SJCRH30 (cell line): ENCODE measurements around the gene PORCN. TPM values are rescaled to one million over a fixed set of nuclear protein-coding genes. Genes with fewer than 3 reads are reported as not detected.

Experiments
- DNase-seq, 2 experiments: peaks; one replicate each; pipeline ENCODE4 v3.0.0-alpha.2; 2015 to 2020
- H3K27ac ChIP-seq: fragments of 250-450 bp; sonication (Bioruptor Pico); 2 replicates; pipeline ENCODE4 v1.5.1; 2020; ENCODE audit warnings: mild to moderate bottlenecking, moderate library complexity
- H3K27me3 ChIP-seq: fragments of 250-450 bp; sonication (Bioruptor Pico); 2 replicates; pipeline ENCODE4 v1.5.1; 2020; ENCODE audit warnings: mild to moderate bottlenecking, moderate library complexity
- H3K36me3 ChIP-seq: fragments of 250-450 bp; sonication (Bioruptor Pico); 2 replicates; pipeline ENCODE4 v1.5.1; 2020; ENCODE audit warnings: mild to moderate bottlenecking, moderate library complexity
- H3K4me1 ChIP-seq: fragments of 250-450 bp; sonication (Bioruptor Pico); 2 replicates; pipeline ENCODE4 v1.5.1; 2020; ENCODE audit warnings: mild to moderate bottlenecking, moderate library complexity
- H3K4me3 ChIP-seq: fragments of 250-450 bp; sonication (Bioruptor Pico); 2 replicates; pipeline ENCODE4 v1.5.1; 2020; ENCODE audit warnings: mild to moderate bottlenecking, moderate library complexity
- H3K9me3 ChIP-seq: fragments of 250-450 bp; sonication (Bioruptor Pico); replicated peaks from 2 replicates; pipeline ENCODE4 v1.5.1; 2020; ENCODE audit warnings: mild to moderate bottlenecking, moderate library complexity
- total RNA-seq: library from RNA; depleted of rRNA; stranded (reverse); fragments of >200 nt; shearing (Covaris generic); gene quantifications from 2 replicates; pipeline ENCODE4 v1.2.3, GENCODE V29; 2014; rRNA removed

PORCN gene
- total RNA-seq, result 6.2 and 9.8 TPM in 2 replicates

DNA sequence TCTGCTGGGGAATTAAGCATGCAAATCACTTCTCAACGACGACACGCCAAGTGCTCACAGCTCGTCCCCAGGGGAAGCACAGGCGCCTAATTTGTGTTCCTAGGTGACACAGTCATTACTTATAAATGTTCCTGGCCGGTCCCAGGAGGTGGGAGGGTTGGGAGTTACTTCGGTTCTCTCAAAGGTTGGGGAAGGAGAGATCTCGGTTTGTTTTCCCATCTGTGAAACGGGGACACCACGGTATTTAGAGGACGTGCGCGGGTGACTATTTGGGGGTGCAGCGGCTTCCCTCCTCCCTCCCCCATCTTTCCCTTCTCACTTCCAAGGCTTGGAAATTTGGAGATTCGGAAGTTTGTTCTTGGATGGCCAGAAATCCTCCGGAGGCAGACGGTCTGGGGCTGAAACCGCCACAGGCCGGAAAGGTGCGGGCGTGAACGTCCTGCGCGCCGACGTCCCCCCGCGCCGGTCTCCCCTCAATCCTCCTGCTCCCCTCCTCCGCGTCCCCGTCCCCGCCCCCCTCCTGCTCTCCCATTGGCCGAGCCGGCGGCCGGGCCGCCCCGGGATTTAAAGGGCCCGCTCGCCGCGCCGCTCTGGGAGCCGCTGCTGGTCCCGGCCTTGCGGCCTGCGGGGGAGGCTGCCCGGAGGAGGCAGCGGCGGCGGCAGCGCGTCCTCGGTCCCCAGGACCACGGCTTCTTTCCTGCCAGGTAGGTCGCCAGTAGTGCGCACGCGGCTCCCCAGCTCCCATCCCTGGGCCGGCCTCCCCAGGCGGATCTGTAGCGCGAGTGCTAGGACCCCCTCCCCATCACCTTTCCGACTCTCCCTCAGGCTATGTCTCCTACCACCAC is at the start of gene PORCN:
Gene PORCN, plus strand, starts transcription at position 593 of the 845 bp plus-strand sequence. CDS start 829 bp downstream, outside the sequence.
- peak; percentile 75 to 81 for DNase-seq
- peak within 1 kb of the TSS; percentile 45; the same call in 1 of the 2 replicates for H3K27ac ChIP-seq
- H3K4me1 ChIP-seq, result no peaks in the 10 kb centered on the region
- H3K4me3 ChIP-seq, result peak within 1 kb of the TSS; percentile 74
- H3K9me3 ChIP-seq, result no peaks in the 10 kb centered on the region
- H3K36me3 ChIP-seq, result no peaks in the 10 kb centered on the region
- H3K27me3 ChIP-seq, result no peaks in the 10 kb centered on the region

- Histone ChIP-seq H3K27me3 (no peaks in the 10 kb centered on the region), H3K27ac (no peak overlapping the region), H3K4me1 (no peaks in the 10 kb centered on the region), H3K36me3 (no peaks in the 10 kb centered on the region), H3K4me3 (no peak overlapping the region), H3K9me3 (no peaks in the 10 kb centered on the region)
- no peak for DNase-seq
Observed at GRCh38 chrX:48459483-48459882, 49.3 kb upstream of the PORCN start.

GRCh38 chrX:48460031-48460430 is 48.8 kb upstream of the PORCN start:
- Histone ChIP-seq H3K27ac (no peak overlapping the region), H3K4me1 (no peaks in the 10 kb centered on the region), H3K36me3 (no peaks in the 10 kb centered on the region), H3K4me3 (no peak overlapping the region), H3K9me3 (no peaks in the 10 kb centered on the region), H3K27me3 (no peaks in the 10 kb centered on the region)
- DNase-seq, result no peak

- Histone ChIP-seq H3K9me3 (no peaks in the 10 kb centered on the region), H3K36me3 (no peaks in the 10 kb centered on the region), H3K27me3 (no peaks in the 10 kb centered on the region), H3K4me3 (no peak overlapping the region), H3K4me1 (no peaks in the 10 kb centered on the region), H3K27ac (no peak overlapping the region)
- DNase-seq, result no peak
Observed at GRCh38 chrX:48460606-48461005, 48.2 kb upstream of the PORCN start.

DNA sequence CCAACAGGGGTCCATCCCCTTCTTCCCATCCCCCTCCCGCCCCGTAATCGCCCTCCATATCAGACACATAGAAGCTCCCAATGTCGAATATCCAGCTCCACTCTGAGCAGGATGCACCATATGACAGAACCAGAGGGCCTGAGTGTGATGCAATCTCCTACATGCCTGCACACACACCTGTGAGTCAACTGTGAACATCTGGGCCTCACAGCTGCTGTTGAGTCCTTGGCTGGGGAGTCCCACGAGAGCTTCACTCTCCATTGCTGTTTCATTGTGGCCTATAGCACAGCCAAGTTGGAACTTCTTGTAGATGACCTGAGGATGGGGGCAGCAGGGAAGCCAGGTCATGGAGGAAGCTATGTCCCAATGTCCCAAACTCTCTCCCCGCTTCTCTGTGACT is 47.0 kb upstream of the PORCN start:
- Histone ChIP-seq H3K4me1 (no peaks in the 10 kb centered on the region), H3K27ac (no peak overlapping the region), H3K9me3 (no peaks in the 10 kb centered on the region), H3K36me3 (no peaks in the 10 kb centered on the region), H3K27me3 (no peaks in the 10 kb centered on the region), H3K4me3 (no peak overlapping the region)
- DNase-seq, result no peak

GRCh38 chrX:48465336-48465933 is 43.4 kb upstream of the PORCN start:
- H3K4me3 ChIP-seq, result no peak overlapping the region
- no peaks in the 10 kb centered on the region for H3K4me1 ChIP-seq
- no peaks in the 10 kb centered on the region for H3K36me3 ChIP-seq
- H3K27ac ChIP-seq, result no peak overlapping the region
- no peaks in the 10 kb centered on the region for H3K9me3 ChIP-seq
- no peaks in the 10 kb centered on the region for H3K27me3 ChIP-seq
- no peak for DNase-seq

DNA sequence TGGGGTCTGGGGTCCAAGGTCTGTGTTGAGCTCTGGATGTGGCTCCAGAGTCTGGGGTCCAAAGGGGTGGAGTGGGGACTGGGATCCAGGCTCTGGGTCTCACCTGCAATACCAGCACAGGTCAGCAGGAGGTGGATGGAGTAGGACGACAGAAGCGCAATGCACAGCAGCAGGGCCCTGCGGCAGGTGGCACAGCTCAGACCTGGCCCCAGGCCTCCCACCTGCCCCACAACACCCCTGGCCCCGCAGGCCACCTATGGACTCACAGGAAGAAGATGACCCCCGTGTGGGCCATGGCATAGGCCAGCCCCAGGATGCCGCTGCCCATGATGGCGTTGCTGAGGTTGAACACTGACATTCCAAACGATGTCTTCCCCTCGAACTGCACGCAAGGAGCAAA is 42.1 kb upstream of the PORCN start:
- Histone ChIP-seq H3K4me1 (no peaks in the 10 kb centered on the region), H3K36me3 (no peaks in the 10 kb centered on the region), H3K4me3 (peak overlapping the region; percentile 47; the same call in 1 of the 2 replicates), H3K27ac (no peak overlapping the region), H3K9me3 (no peaks in the 10 kb centered on the region), H3K27me3 (no peaks in the 10 kb centered on the region)
- DNase-seq, result no peak

GRCh38 chrX:48467281-48467761 is 41.5 kb upstream of the PORCN start:
- Histone ChIP-seq H3K27me3 (no peaks in the 10 kb centered on the region), H3K4me3 (peak overlapping the region; percentile 47), H3K27ac (peak overlapping the region; percentile 49), H3K36me3 (no peaks in the 10 kb centered on the region), H3K4me1 (no peaks in the 10 kb centered on the region), H3K9me3 (no peaks in the 10 kb centered on the region)
- DNase-seq, result peak; percentile 57 to 62

- Histone ChIP-seq H3K27ac (peak overlapping the region; percentile 49; the same call in 1 of the 2 replicates), H3K9me3 (no peaks in the 10 kb centered on the region), H3K4me3 (peak overlapping the region; percentile 47), H3K27me3 (no peaks in the 10 kb centered on the region), H3K36me3 (no peaks in the 10 kb centered on the region), H3K4me1 (no peaks in the 10 kb centered on the region)
- peak in 1 of 2 experiments; percentile 20 for DNase-seq
Observed at GRCh38 chrX:48468247-48468671, 40.5 kb upstream of the PORCN start.

DNA sequence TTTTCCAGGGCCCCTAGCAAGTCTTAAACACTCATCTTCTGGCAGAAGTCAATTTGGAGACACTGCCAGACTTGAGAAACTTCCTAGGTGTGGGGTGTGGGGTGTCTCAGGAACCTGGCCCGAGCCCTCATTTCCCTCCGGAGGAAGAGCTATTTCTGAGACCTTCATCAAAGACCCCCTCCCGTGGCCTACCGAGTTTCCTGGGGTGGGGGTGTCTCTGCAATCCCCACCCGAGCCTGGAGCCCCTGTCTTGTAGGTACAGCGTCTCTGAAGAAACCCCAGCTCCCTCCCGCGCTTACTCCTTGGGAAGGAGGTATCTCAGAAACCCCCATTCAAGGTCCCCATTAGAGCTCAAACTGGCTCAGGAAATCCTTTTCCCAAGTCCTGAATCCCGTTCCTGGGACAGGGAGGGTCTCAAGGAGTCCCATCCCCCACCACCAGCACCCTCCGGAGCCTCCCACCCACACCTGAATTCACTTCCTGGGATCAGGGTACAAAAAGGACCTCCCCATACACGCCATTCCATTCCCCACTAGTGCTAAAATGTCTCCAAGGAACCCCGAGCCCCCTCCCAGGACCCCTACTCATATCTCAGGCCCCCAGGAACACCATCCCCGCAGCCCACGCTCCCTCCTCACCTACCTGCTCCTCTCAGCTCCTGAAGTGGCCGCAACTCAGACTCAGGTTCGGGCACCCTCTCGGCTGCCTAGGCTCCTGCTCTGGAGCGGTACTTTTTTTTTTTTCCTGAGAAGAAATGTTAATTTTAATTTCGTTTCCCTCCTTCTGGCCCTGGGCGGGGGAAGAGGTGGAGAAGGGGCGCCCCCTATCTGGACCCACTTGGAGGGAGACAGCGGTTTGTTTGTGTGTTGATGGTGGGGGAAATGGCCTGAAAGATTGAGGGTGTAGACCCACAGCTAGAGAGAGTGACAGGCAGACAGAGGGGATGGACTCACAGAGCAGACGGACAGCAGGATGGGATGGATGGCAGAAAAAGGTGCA is 39.8 kb upstream of the PORCN start:
- no peak for DNase-seq
- Histone ChIP-seq H3K27ac (no peak overlapping the region), H3K4me1 (no peaks in the 10 kb centered on the region), H3K9me3 (no peaks in the 10 kb centered on the region), H3K36me3 (no peaks in the 10 kb centered on the region), H3K4me3 (no peak overlapping the region), H3K27me3 (no peaks in the 10 kb centered on the region)

DNA sequence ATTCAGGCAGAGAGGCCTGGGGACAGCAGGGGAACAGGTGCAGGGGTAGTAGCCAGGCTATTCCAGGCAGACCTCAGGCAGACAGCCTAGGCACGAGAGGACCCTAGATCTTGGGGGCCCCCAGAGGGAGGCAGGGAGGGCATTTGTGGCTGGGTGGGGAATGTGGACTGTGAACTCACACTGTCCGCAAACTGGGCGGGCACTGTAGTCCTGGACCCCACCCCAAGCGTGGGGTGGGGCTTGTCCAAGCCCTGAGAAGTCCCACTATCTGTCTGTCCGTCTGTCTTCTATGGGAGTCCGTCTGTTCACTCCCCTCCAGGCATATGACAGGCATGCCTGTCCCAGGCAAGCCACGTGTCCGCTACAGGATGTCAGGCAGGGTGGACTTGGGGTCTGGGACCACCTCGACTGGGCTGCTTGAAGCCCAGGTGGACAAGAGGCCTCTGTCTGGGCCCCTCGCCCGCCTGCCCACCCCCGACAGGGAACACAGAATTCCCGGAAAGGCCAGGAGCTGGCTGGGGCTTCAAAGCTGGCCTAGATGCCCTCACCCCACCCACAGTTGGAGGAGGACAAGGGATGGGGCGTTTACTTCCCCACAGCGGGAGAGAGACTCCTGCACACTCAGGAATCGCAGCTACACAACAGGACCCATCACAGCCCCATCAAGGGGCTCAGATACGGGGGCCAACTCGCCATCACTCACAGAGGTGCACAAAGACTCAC is 38.5 kb upstream of the PORCN start, which contains the start of gene SLC38A5:
Gene SLC38A5, minus strand, starts transcription at position 151 of the 723 bp plus-strand sequence. CDS start 2,336 bp downstream, outside the sequence.
- Histone ChIP-seq H3K4me3 (no peak within 1 kb of the TSS), H3K9me3 (no peaks in the 10 kb centered on the region), H3K27ac (no peak within 1 kb of the TSS), H3K27me3 (no peaks in the 10 kb centered on the region), H3K4me1 (no peaks in the 10 kb centered on the region), H3K36me3 (no peaks in the 10 kb centered on the region)
- DNase-seq, result no peak

- Histone ChIP-seq H3K27me3 (no peaks in the 10 kb centered on the region), H3K4me1 (no peaks in the 10 kb centered on the region), H3K27ac (no peak overlapping the region)
Observed at GRCh38 chrX:48470833-48471118, 38.0 kb upstream of the PORCN start.

GRCh38 chrX:48471504-48471903 is 37.3 kb upstream of the PORCN start:
- no peak for DNase-seq
- H3K36me3 ChIP-seq, result no peaks in the 10 kb centered on the region
- no peaks in the 10 kb centered on the region for H3K27me3 ChIP-seq
- H3K4me3 ChIP-seq, result no peak overlapping the region
- no peak overlapping the region for H3K27ac ChIP-seq
- no peaks in the 10 kb centered on the region for H3K4me1 ChIP-seq
- no peaks in the 10 kb centered on the region for H3K9me3 ChIP-seq

More at GRCh38 chrX:48470833-48471118, 38.0 kb upstream of the PORCN start:
- no peak for DNase-seq
- no peak overlapping the region for H3K4me3 ChIP-seq
- no peaks in the 10 kb centered on the region for H3K36me3 ChIP-seq
- no peaks in the 10 kb centered on the region for H3K9me3 ChIP-seq

GRCh38 chrX:48472225-48472624 is 36.6 kb upstream of the PORCN start:
- no peaks in the 10 kb centered on the region for H3K9me3 ChIP-seq
- no peaks in the 10 kb centered on the region for H3K27me3 ChIP-seq
- no peaks in the 10 kb centered on the region for H3K4me1 ChIP-seq
- no peak overlapping the region for H3K27ac ChIP-seq
- no peak overlapping the region for H3K4me3 ChIP-seq
- no peaks in the 10 kb centered on the region for H3K36me3 ChIP-seq
- no peak for DNase-seq
